ENCODE results near the gene MROH9.

The MROH9 gene

GRCh38 chr1:171082606-171083005 lies 147.3 kb downstream of the MROH9 start:
- Histone ChIP-seq H3K36me3 (no peaks in the 10 kb centered on the region), H3K9me3 (no peaks in the 10 kb centered on the region), H3K4me1 (ENCODE audit: control insufficient read depth in 1 of 2, insufficient read depth in 1 of 2, low read depth in 1 of 2, low read length in 1 of 2) (no peaks in the 10 kb centered on the region), H3K27ac (no peak overlapping the region), H3K4me3 (ENCODE audit: low read depth in 1 of 2, low read length in 1 of 2) (no peak overlapping the region), H3K27me3 (no peaks in the 10 kb centered on the region)
- no peak for TF ChIP-seq CTCF (IDR thresholded peaks at IDR 0.05)

GRCh38 chr1:171083222-171083621 lies 147.9 kb downstream of the MROH9 start:
- Histone ChIP-seq H3K27ac (no peak overlapping the region), H3K4me1 (ENCODE audit: control insufficient read depth in 1 of 2, insufficient read depth in 1 of 2, low read depth in 1 of 2, low read length in 1 of 2) (no peaks in the 10 kb centered on the region), H3K27me3 (no peaks in the 10 kb centered on the region), H3K4me3 (ENCODE audit: low read depth in 1 of 2, low read length in 1 of 2) (no peak overlapping the region), H3K36me3 (no peaks in the 10 kb centered on the region), H3K9me3 (no peaks in the 10 kb centered on the region)
- no peak for TF ChIP-seq CTCF (IDR thresholded peaks at IDR 0.05)

- H3K36me3 ChIP-seq: no peaks in the 10 kb centered on the region
- no peaks in the 10 kb centered on the region for H3K9me3 ChIP-seq
- no peaks in the 10 kb centered on the region for H3K27me3 ChIP-seq
- no peak for TF ChIP-seq CTCF (IDR thresholded peaks at IDR 0.05)
- no peak overlapping the region for H3K27ac ChIP-seq
- no peak overlapping the region for H3K4me3 ChIP-seq (ENCODE audit: low read depth in 1 of 2, low read length in 1 of 2)
- no peaks in the 10 kb centered on the region for H3K4me1 ChIP-seq (ENCODE audit: control insufficient read depth in 1 of 2, insufficient read depth in 1 of 2, low read depth in 1 of 2, low read length in 1 of 2)
These were observed 148.8 kb downstream of the MROH9 start for GRCh38 chr1:171084091-171084490.

- Histone ChIP-seq H3K9me3 (no peaks in the 10 kb centered on the region), H3K4me3 (ENCODE audit: low read depth in 1 of 2, low read length in 1 of 2) (no peak overlapping the region), H3K36me3 (no peaks in the 10 kb centered on the region), H3K27ac (no peak overlapping the region), H3K4me1 (ENCODE audit: control insufficient read depth in 1 of 2, insufficient read depth in 1 of 2, low read depth in 1 of 2, low read length in 1 of 2) (no peaks in the 10 kb centered on the region), H3K27me3 (no peaks in the 10 kb centered on the region)
- no peak for TF ChIP-seq CTCF (IDR thresholded peaks at IDR 0.05)
These were observed 149.5 kb downstream of the MROH9 start for GRCh38 chr1:171084870-171085269.

- Histone ChIP-seq H3K9me3 (no peaks in the 10 kb centered on the region), H3K27me3 (no peaks in the 10 kb centered on the region), H3K4me1 (ENCODE audit: control insufficient read depth in 1 of 2, insufficient read depth in 1 of 2, low read depth in 1 of 2, low read length in 1 of 2) (no peaks in the 10 kb centered on the region), H3K4me3 (ENCODE audit: low read depth in 1 of 2, low read length in 1 of 2) (no peak overlapping the region), H3K27ac (no peak overlapping the region), H3K36me3 (no peaks in the 10 kb centered on the region)
- no peak for TF ChIP-seq CTCF (IDR thresholded peaks at IDR 0.05)
These were observed 152.6 kb downstream of the MROH9 start for GRCh38 chr1:171087896-171088295.

- H3K4me1 ChIP-seq (ENCODE audit: control insufficient read depth in 1 of 2, insufficient read depth in 1 of 2, low read depth in 1 of 2, low read length in 1 of 2): no peaks in the 10 kb centered on the region
- H3K27ac ChIP-seq: no peak within 1 kb of the TSS
- no peak within 1 kb of the TSS for H3K4me3 ChIP-seq (ENCODE audit: low read depth in 1 of 2, low read length in 1 of 2)
- H3K36me3 ChIP-seq: no peaks in the 10 kb centered on the region
- H3K9me3 ChIP-seq: no peaks in the 10 kb centered on the region
- TF ChIP-seq CTCF (IDR thresholded peaks at IDR 0.05): no peak
- H3K27me3 ChIP-seq: no peaks in the 10 kb centered on the region
These were observed 155.3 kb downstream of the MROH9 start, which contains the start of gene FMO3 for GRCh38 chr1:171090604-171091003. TSS of gene FMO3 (plus strand) at chr1:171090905. CDS start at chr1:171092659, 1,754 bp downstream.
